Chondrocyte (in vitro differentiated cells): Measurements from ENCODE around the gene ANXA11. TPM values are rescaled to one million over a fixed set of nuclear protein-coding genes. Genes with fewer than 3 reads are reported as not detected.
A peak's percentile ranks its signal among the peaks of the same experiment; 100 is the strongest.

Experiments used
- DNase-seq: peaks from one replicate; pipeline ENCODE4 v3.0.0; 2021; ENCODE audit warnings: mixed read lengths, low spot score
- H3K27ac Mint-ChIP-seq: one replicate; pipeline ENCODE4 v1.8.0; 2021; ENCODE audit warnings: mild to moderate bottlenecking, moderate library complexity, mixed read lengths; ENCODE audit not compliant: unreplicated experiment
- H3K27me3 Mint-ChIP-seq: 2 replicates; pipeline ENCODE4 v1.8.0; 2021; ENCODE audit warnings: low read depth, mixed read lengths
- H3K36me3 Mint-ChIP-seq: 2 replicates; pipeline ENCODE4 v1.8.0; 2021; ENCODE audit warnings: low read depth, mixed read lengths
- H3K4me1 Mint-ChIP-seq: 2 replicates; pipeline ENCODE4 v1.8.0; 2021; ENCODE audit warnings: low read depth, mild to moderate bottlenecking, mixed read lengths
- H3K4me3 Mint-ChIP-seq: one replicate; pipeline ENCODE4 v1.8.0; 2021; ENCODE audit warnings: mild to moderate bottlenecking, moderate library complexity, mixed read lengths; ENCODE audit not compliant: unreplicated experiment
- H3K9me3 Mint-ChIP-seq: 2 replicates; pipeline ENCODE4 v1.8.0; 2021; ENCODE audit warnings: low read depth, mixed read lengths
- CTCF ChIP-seq: fragments of 200-600 bp; sonication (generic); IDR thresholded peaks from 2 replicates; pipeline ENCODE4 v1.5.0; 2021; ENCODE audit warnings: antibody characterized with exemption, mild to moderate bottlenecking, moderate library complexity
- total RNA-seq: library from RNA; stranded (reverse); gene quantifications from 3 replicates; pipeline ENCODE4 v1.2.1, GENCODE V29; 2021

ANXA11 gene
- total RNA-seq, 1 donor from 2014 or later: 139 TPM

- Mint-ChIP-seq H3K27me3 (no peaks in the 10 kb centered on the region), H3K4me3 (no peak overlapping the region), H3K27ac (no peak overlapping the region), H3K4me1 (peaks cover 23% of the 10 kb centered on the region), H3K36me3 (peaks cover 6% of the 10 kb centered on the region), H3K9me3 (peaks cover 12% of the 10 kb centered on the region)
- DNase-seq: peak; percentile 68
- TF ChIP-seq CTCF: no peak
Measured at GRCh38 chr10:80188713-80189112, 16.6 kb downstream of the ANXA11 start.

- Mint-ChIP-seq H3K4me3 (no peak overlapping the region), H3K4me1 (peaks cover 20% of the 10 kb centered on the region), H3K9me3 (peaks cover 8% of the 10 kb centered on the region), H3K27ac (no peak overlapping the region), H3K36me3 (peaks cover 4% of the 10 kb centered on the region), H3K27me3 (no peaks in the 10 kb centered on the region)
- DNase-seq: peak; percentile 57
- TF ChIP-seq CTCF: no peak
Measured at GRCh38 chr10:80187465-80188409, 17.6 kb downstream of the ANXA11 start.

- Mint-ChIP-seq H3K36me3 (no peaks in the 10 kb centered on the region), H3K9me3 (peaks cover 2% of the 10 kb centered on the region), H3K4me3 (no peak overlapping the region), H3K4me1 (peaks cover 20% of the 10 kb centered on the region), H3K27me3 (no peaks in the 10 kb centered on the region), H3K27ac (peak overlapping the region; percentile 15)
- TF ChIP-seq CTCF: no peak
- DNase-seq: peak; percentile 40
Measured at GRCh38 chr10:80187060-80187459, 18.3 kb downstream of the ANXA11 start.

DNA sequence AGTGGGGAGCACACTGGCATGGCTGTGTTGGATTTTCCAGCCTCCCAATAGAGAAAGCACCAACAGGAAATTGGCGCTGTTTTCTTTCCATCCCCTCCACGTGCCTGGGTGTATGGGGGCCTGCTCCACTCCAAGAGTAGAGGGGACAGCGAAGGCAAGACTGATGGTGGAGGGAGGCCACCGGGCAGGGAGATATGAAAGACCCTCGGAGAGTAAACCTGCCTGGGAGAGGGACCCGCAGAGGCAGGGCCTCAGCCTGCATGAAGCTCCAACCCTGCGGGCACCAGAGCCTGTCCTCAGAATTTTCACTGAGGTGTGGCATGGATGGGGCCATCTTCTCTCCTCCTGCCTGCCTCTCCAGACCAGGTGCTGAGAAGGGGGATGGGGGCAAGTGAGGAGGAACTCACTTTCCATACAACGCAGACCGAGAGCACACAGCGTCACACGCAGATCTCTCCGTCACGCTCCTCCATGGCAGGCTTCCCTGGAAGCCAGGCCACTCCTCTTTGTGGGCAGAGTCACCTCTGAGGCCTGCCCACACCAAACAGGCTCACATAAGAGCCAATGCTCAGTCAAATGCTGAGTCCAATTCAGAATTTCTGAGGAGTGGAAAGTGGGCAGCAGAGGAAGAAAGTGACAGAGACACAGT, 18.8 kb downstream of the ANXA11 start:
- no peak overlapping the region for H3K4me3 Mint-ChIP-seq
- no peak overlapping the region for H3K27ac Mint-ChIP-seq
- H3K4me1 Mint-ChIP-seq: peaks cover 20% of the 10 kb centered on the region
- H3K36me3 Mint-ChIP-seq: no peaks in the 10 kb centered on the region
- DNase-seq: peak; percentile 65
- no peak for TF ChIP-seq CTCF
- no peaks in the 10 kb centered on the region for H3K27me3 Mint-ChIP-seq
- H3K9me3 Mint-ChIP-seq: no peaks in the 10 kb centered on the region

GRCh38 chr10:80185578-80186299, 19.6 kb downstream of the ANXA11 start:
- Mint-ChIP-seq H3K4me1 (peaks cover 20% of the 10 kb centered on the region), H3K36me3 (peaks cover 1% of the 10 kb centered on the region), H3K4me3 (no peak overlapping the region), H3K27me3 (no peaks in the 10 kb centered on the region), H3K27ac (peak overlapping the region; percentile 53), H3K9me3 (no peaks in the 10 kb centered on the region)
- TF ChIP-seq CTCF: no peak
- DNase-seq: no peak
